Measurements from ENCODE around the gene PTGFRN.
A peak's percentile ranks its signal among the peaks of the same experiment; 100 is the strongest.
"Not testable (repeated sequence)": the region's sequence is repeated elsewhere in the genome, so short reads cannot be mapped to it uniquely, and the experiment has no call there.

PTGFRN gene

DNA sequence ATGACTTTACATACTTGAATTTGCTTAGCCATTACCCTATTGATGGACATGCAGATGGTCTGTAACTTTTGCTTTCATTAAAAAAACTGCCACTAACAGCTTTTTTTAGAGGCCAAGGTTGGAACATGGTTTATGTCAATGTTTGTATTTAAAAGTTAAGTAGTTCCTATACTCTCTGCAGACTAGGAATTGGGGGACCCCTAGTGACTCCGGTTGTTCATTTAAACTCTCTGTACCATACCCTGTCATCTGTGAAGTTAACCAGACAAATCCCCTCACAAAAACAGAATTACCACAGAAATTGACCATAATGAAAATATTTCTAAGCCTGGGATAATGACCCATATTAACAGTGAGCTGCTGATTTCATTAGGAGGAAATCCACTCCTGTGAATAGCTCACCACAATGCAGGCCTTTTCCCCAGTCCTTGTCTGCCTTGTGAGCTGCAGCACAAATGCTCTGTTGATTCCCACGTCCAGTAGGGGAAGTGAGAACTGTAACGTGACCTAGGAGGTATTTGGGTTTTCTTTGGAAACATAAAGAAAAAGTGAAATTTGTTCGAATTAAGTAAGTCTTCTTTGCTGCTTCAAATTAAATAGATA is 61.6 kb downstream of the PTGFRN start:
- DNase-seq = peak in 1 of 56 donors; percentile 6

DNA sequence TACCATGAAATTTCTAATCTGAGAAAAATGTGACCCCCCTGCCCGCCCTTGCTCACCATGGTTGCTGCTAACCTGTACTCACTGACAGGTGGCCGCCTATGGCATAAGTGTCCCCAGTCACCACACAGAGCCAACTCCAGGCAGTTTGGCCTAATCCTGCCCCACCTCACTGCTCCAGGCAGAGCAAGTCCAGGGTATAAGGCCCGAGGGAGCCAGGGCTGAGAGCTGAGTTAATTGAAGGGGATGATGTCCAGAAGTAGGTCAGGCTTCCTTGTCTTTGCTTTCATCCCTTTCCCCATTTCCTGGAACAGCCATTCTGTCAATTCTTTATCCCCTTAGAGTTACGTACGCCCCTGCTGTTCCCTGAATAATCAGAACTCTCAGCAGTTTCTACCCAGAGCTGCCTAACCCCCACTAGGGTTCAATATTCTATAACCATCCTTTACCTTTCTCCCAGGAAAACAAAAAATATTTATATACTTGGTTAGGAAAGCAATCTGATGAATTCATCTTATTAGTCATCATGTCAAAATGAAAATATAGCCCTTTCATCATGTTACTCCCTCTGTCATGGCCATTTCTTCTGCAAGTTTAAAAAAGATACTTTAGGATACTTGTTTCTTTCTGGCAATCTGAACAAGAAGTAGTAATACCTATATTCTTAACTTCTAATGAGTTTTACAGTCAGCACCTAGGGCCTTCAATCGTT is 62.4 kb downstream of the PTGFRN start:
- peak in 2 of 56 donors; percentile 17 to 23 for DNase-seq

DNA sequence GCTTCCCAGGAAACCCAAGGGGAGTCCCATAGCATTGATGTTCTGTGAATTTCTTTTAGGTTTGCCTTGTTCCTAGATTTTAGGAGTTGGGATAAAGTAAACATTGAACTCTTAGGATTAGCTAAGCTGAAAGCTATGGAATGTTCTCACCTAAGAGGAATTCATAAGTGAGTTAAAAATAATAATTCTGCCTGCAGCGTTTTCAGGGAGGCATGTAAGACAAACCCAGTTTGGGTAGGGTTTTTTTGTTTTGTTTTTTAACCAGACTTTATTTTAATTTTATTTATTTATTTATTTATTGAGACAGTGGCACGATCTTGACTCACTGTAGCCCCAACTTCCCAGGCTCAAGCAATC is 62.9 kb downstream of the PTGFRN start:
- no peak for DNase-seq

DNA sequence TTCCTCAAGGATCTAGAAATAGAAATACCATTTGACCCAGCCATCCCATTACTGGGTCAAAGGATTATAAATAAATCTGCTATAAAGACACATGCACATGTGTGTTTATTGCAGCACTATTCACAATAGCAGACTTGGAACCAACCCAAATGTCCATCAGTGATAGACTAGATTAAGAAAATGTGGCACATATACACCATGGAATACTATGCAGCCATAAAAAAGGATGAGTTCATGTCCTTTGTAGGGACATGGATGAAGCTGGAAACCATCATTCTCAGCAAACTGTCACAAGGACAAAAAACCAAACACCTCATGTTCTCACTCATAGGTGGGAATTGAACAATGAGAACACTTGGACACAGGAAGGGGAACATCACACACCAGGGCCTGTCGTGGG is 70.6 kb downstream of the PTGFRN start:
- not testable (repeated sequence) for DNase-seq

DNA sequence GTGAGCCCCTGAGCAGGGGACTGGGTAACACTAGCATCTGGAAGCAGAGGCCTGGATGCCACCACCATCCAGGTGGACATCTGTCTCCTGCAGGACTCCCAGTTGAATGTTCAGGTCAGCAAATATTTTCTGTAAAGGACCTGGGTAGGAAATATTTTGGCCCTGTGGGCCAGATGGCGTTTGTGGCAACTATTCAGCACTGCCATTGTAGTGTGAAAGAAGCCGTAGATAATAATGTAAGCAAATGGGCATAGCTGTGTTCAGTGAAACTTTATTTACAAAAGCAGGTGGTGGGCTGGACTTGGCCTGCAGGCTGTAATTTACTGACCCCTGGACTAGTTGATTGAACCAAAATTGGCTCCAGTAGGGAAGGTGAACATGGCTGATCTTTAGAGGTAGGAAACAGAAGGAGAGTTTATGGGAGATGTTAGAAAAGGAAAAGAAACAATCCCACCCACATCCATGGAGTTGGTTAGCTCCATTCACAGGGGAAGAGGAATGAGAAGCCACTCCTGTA is 71.9 kb downstream of the PTGFRN start:
- no peak for DNase-seq

DNA sequence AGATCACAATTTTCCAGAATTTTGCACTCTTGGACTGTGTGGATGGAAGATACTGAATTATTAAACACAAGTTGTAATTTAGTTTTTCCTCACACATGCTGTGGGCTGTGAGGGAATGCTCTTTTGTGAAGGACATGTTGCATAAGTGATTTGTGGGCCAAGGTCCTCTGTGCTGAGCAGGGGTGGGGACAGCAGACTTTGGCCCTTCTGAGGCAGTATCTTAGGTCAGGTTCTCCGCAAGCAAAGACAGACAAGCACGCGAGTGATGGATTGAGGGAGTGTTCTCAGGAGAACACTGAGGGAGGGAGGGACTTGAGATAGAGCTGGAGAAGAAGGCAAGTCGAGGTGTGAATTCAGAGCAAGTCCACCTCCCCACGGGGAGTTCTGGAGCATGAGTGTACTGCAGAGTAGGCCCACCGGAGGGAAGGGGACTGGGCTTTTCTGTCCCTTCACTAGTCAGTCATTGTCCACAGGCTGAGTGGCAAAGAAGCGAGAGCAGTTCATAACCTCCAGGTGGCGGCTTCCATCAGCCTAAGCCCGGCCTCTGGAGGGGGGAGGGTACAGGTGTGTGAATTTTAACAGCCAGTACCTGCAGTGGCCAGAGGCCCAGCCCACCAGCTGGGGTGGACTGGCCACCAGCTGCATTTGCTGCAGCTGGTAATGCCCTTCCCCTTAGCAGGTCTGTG is 72.7 kb downstream of the PTGFRN start:
- DNase-seq = no peak

DNA sequence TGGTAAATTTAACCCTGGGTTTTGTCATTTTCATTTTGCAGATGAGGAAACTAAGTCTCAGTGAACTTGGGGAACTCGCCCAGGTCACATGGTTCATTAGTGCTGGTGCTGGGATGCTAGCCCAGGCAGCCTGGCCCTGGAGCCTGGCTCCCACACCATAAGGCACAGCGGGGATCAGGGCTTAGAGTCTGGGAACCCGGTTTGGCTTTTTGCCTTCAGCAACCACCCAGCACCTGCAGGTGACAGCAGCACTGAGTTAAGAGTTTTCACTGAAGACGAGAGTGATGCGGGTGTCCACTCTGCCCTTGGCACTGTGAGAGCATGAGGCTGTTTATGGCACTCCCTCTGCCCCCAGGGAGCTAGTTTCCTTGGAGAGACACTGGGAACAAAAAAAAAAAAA is 73.4 kb downstream of the PTGFRN start:
- no peak for DNase-seq

DNA sequence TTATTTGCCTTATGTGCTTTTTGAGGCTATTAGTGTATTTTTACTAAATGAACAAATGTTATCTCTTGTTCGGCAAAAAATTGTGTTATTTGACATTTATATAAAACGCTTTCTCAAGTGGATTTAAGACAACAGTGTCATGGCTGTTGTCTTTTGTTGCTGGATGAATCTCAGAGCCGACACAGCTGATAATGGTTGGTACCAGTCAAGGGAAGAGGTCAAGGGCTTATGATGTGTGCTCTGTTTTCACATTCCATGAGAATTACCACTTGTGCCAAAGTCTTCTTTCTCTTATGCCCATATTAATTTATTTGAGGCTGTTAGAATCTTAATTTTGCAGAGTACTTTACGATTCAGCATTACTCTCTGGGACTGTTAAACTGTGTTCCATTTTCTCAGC is 74.0 kb downstream of the PTGFRN start:
- no peak for DNase-seq

DNA sequence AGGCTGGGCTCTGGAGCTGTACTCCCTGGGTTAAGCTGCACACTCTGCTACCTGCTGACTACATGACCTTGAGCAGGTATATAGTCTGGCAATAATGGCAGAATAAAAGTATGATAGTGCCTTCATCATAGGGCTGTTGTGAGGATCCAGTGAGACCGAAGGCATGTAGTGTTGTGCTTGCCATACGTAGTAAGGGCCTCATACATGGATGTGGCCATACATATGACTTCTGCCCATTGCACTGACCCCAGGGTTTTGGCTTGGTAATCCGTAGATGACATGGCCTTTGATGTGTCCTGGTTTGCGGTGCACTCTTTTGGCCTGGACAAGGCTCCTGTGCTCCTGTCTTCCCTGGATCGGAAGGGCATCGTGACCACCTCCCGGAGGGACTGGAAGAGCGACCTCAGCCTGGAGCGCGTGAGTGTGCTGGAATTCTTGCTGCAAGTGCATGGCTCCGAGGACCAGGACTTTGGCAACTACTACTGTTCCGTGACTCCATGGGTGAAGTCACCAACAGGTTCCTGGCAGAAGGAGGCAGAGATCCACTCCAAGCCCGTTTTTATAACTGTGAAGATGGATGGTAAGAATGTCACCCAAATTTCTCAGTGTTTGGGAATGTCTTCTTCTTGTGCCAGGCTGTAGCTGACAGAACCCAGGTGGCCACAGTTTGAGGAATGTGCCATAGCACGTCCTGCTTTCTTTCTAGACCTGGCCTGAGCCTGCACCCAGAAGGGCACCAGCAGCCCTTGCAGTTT is 74.9 kb downstream of the PTGFRN start:
- no peak for DNase-seq

DNA sequence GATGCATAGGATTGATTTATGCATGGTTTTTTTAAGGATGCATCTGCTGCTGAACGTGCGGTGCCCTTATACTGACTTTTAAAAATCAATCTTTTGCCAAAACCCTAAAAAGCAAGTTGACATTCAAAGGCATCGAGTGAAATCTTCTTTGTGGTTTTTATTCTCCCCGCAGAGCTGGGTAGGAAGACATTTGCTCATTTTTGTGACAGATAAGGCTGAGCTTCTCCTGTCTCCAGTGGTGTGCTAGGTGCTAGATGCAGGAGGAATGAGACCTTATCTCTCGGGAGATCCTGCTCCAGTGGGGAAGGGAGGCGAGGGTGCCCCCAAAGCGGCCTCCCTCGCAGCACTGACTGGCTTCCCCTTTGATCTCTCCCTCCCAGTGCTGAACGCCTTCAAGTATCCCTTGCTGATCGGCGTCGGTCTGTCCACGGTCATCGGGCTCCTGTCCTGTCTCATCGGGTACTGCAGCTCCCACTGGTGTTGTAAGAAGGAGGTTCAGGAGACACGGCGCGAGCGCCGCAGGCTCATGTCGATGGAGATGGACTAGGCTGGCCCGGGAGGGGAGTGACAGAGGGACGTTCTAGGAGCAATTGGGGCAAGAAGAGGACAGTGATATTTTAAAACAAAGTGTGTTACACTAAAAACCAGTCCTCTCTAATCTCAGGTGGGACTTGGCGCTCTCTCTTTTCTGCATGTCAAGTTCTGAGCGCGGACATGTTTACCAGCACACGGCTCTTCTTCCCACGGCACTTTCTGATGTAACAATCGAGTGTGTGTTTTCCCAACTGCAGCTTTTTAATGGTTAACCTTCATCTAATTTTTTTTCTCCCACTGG is 76.9 kb downstream of the PTGFRN start:
- no peak for DNase-seq

DNA sequence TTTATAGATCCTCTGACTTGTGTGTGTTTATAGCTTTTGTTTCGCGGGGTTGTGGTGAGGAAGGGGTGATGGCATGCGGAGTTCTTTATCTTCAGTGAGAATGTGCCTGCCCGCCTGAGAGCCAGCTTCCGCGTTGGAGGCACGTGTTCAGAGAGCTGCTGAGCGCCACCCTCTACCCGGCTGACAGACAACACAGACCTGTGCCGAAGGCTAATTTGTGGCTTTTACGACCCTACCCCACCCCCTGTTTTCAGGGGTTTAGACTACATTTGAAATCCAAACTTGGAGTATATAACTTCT is 77.5 kb downstream of the PTGFRN start:
- no peak for DNase-seq

DNA sequence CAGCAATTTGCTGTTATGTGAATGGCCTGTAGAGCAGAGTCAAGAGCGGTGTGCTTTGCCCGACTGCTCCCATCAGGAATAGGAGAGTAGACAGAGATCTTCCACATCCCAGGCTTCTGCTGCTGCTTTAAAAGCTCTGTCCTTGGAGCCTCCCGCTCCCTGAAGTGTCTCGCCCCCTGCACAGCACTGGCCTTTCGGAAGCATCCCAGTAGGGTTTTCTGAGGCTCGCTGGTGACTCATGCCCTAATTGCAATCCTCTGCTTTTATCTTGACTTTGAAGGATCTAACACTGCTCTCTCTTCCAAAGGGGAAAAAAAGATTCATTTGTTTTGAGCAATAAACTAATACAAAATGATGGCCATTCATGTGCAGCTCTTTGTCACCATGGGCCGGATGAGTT is 78.5 kb downstream of the PTGFRN start:
- DNase-seq = no peak

DNA sequence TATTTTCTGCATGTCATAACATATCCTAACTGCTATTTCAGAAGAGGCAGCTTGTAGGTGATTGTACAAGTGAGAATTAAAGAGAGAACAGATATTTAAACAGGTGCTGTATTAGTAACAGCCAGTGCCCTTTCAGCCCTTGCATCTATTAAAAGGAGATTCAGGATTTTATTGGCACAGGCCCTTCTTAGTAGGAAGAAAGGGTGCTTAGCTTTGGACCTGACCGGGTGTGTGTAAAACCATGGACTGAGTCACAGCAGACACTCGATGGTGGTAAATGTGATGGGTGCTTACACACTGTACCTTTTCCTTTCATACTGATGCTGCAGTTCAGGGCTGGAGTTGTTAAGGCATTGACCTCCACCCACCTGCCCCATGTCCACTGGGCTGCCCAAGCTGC is 79.2 kb downstream of the PTGFRN start:
- DNase-seq = no peak

DNA sequence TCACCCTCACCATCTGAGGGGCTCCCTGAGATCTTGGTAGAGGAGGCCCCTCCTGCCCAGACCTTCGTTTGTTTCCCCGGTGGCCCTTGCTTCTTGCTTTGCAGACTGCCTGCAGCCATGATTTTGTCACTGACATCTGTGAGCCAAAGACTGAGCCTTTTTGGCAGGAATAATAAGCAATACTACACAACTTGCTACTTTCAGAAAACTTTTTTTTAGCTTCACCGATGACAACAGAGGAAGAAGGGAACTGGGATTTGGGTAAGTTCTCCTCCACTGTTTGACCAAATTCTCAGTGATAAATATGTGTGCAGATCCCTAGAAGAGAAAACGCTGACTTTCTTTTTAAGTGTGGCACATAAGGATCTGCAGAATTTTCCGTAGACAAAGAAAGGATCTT is 80.1 kb downstream of the PTGFRN start:
- no peak for DNase-seq

DNA sequence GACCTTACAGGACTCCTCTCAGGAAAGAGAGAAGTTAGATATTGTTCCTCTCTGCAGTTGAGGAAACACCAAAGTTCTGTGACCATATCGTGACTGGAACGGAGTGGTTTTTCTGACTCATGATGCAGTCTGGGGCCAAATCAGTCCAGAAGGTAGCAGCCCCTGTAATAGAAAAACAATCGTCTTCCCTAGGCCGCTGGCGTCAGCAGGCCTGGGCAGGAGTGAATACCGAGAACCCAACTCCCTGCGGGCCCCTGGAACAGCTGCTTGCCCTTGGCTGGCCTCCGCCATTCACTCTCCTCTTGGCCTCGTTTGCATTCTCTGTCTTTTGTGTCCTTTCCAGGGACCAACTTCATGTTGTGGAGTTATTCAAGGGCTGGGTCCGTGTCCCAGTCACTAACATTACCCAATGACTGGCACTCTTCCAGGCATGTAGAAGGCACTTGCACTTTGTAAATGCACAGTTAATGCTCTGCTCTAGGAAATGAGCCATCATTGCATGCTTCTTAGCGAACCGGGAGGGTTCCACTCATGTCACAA is 81.0 kb downstream of the PTGFRN start:
- DNase-seq = peak in 10 of 56 donors; percentile 5 to 42 (median 22)

DNA sequence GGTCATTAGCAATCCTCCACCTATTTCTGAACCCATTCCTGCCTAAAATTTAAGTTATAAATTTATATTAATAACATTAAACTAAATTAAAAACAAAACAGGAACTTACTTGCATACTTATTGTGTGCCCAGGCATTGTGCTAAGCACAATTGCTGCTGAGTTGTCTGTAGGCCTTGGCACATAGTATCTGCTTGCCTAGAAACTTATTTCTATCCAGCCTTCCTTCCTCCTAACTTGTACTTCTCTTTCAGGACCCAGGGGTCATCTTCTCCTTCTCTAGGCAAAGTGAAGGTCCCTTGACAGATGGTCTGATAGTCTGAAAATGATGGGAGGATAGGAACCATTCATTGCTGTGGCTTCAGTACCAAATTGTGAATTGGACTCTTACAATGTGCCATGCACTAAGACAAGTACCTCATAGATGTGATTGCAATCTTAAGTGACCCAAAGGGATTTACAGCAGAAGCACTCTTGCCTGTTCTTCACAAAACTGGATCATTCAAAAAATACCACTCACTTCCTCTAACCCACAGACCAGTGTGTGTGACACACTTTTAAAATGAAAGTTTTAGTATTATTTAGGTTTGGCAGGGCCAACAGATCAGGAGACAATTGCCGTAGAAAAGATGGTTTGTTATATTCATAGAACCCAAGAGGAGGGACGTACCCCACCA is 81.6 kb downstream of the PTGFRN start:
- DNase-seq = no peak

DNA sequence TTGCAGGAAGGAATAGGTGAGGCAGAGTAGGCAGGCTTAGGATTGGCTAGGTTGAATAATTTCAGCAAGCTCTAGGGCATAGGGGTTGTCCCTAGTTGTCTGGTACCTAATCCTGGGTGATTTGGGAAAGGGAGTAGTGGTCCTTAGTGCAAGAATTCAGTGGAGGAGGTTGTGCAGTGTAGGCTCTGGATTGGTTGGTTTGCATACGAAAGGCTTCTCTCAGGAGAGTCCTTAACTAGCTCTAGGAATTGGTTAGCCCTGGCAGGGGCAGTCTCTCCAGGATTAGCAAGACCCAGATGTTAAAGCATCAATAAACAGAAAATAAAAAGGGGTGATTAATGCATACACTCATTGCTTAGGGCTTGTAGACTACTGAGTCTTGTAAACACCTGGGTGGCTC is 82.2 kb downstream of the PTGFRN start:
- DNase-seq = no peak

DNA sequence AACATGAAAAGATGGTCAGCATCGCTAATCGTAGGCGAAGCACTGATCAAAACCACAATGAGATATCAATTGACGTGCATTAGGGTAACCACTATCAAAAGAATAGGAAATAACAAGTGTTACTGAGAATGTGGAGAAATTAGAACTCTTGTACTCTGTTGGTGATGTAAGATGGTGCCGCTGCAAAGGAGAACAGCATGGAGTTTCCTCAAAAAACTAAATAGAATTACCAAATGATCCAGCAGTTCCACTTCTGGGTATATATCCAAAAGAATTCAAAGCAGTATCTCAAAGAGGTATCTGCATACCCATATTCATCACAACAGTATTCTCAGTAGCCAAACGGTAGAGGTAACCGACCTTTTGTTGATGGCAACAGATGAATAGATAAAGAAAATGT is 83.6 kb downstream of the PTGFRN start:
- no peak for DNase-seq

DNA sequence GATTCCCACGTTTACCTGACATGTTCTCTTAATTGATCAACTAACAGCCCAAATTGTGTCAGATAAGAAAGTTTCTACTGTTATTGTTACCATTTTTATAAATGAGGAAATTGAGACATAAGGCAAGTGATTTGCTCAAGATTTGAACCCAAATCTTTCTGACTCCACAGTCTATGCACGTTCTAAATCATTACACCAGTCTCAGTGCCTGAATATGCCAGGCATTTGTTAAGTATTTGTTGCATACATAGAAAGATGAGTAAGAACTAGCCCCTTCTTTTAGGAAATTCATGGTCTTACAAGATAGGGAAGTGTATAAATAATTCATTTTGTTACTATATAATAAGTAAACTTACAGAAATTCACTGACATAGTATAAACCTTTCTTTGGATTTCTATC is 84.7 kb downstream of the PTGFRN start:
- no peak for DNase-seq

DNA sequence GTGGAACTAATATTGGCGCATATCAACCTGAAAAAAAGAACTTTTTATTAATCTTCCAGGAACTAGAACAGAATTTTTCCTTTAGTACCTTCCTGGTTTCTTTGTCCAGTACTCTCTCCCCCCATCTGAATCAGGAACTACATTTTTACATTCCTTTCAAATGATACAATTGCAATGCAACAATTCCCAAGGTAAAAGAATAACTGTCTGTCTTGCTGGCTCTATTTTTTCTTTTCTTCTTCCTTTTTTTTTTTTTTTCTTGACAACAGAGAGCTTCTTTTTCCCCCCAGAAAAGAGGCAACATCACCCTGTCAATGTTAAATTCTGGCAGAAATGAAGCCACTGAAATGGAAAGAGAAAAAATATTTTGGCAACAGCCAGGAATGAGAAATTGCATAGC is 87.3 kb downstream of the PTGFRN start:
- DNase-seq = no peak
